Measurements from ENCODE around the gene DENND1A.

Gene DENND1A

DNA sequence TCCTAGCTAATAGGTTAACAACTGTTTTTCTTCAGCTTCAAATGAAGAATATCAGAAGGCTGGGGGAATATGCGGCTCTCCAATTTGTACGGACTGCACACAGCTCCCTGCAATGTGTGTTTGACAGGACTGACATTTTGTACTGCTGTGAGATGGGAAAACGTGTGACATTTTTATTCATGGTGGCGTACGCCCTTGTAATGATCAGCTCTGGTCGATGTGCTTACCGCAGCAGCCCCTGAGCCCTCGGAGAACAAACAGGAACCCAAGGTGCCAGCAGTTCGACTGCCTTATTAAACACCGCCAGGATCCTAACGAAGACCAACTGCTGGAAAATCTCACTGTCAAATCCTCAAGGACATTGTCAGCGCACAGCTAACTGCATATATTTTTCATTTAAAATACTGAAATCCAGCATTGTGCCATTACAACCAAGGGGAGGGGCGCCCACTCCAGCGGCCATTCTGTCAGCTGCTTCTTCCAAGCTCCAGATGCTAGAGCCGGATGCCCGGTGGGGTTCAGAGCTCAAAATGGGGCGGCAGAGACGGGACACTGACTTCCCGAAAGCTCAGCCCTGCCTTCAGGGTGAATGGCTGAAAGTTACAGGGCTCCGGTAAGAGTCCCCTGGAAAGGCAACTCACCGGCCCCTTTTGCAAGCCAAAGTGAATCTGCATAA, 507.2 kb downstream of the DENND1A start:
- in situ Hi-C loops (cut with HindIII; ENCODE audit: low sequenced_read_pairs) = no loop called here

- in situ Hi-C loops (cut with HindIII; ENCODE audit: low sequenced_read_pairs) = no loop called here
Observed at GRCh38 chr9:123421801-123422455, 508.0 kb downstream of the DENND1A start.

GRCh38 chr9:123421186-123421585, 508.7 kb downstream of the DENND1A start:
- in situ Hi-C loops (cut with HindIII; ENCODE audit: low sequenced_read_pairs) = no loop called here

DNA sequence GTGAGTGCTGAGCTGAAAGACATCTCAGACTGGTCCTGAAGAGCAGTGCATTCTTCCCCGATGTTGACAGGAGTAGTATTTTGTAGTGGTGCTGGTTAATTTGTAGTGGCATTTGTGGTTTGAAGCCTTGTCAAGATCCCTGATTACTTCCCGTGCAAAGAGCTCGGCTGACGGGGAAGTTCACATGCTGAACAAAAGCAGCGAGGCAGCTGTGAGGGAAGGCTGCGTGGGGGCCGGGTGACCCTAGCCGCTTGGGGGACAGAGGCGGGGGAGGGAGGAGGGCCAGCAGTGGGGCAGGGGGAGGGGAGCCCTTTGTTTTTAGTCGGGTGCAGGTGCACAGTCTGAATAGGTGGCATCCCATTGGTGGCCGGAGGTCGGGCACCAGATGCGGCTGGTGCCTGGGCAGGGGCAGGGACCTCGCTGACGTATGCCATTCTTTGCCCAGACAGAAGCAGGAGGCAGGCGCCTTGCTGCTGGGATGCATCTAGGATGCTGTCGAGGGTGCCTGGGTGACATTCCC, 509.3 kb downstream of the DENND1A start:
- in situ Hi-C loops (cut with HindIII; ENCODE audit: low sequenced_read_pairs) = no loop called here

- in situ Hi-C loops (cut with HindIII; ENCODE audit: low sequenced_read_pairs) = no loop called here
Observed at GRCh38 chr9:123419721-123420591, 510.0 kb downstream of the DENND1A start.

GRCh38 chr9:123419091-123419490, 510.8 kb downstream of the DENND1A start:
- in situ Hi-C loops (cut with HindIII; ENCODE audit: low sequenced_read_pairs) = no loop called here

GRCh38 chr9:123418506-123418905, 511.4 kb downstream of the DENND1A start:
- in situ Hi-C loops (cut with HindIII; ENCODE audit: low sequenced_read_pairs) = no loop called here

GRCh38 chr9:123418052-123418430, 511.9 kb downstream of the DENND1A start:
- in situ Hi-C loops (cut with HindIII; ENCODE audit: low sequenced_read_pairs) = no loop called here

- in situ Hi-C loops (cut with HindIII; ENCODE audit: low sequenced_read_pairs) = no loop called here
Observed at GRCh38 chr9:123417289-123418051, 512.5 kb downstream of the DENND1A start.

DNA sequence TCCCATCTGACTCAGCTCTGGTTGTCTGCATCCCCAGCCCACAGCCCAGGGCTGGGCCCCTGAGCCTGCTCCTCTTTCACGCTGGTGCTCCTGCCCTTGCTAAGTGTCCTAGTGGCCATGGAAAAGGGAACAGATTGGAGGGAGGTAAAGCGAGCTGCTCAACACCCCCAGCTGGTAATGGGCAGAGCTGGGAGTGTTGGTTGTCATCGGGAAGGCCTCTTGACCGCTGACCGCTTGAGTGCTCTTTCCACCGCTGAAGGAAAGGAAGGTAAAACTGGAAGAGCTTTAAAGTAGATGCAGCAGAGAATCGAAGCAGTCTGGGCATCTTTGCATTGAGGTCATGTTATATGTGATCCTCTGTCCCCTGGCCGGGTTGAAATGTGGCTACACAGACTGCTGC, 513.8 kb downstream of the DENND1A start:
- in situ Hi-C loops (cut with HindIII; ENCODE audit: low sequenced_read_pairs) = no loop called here

DNA sequence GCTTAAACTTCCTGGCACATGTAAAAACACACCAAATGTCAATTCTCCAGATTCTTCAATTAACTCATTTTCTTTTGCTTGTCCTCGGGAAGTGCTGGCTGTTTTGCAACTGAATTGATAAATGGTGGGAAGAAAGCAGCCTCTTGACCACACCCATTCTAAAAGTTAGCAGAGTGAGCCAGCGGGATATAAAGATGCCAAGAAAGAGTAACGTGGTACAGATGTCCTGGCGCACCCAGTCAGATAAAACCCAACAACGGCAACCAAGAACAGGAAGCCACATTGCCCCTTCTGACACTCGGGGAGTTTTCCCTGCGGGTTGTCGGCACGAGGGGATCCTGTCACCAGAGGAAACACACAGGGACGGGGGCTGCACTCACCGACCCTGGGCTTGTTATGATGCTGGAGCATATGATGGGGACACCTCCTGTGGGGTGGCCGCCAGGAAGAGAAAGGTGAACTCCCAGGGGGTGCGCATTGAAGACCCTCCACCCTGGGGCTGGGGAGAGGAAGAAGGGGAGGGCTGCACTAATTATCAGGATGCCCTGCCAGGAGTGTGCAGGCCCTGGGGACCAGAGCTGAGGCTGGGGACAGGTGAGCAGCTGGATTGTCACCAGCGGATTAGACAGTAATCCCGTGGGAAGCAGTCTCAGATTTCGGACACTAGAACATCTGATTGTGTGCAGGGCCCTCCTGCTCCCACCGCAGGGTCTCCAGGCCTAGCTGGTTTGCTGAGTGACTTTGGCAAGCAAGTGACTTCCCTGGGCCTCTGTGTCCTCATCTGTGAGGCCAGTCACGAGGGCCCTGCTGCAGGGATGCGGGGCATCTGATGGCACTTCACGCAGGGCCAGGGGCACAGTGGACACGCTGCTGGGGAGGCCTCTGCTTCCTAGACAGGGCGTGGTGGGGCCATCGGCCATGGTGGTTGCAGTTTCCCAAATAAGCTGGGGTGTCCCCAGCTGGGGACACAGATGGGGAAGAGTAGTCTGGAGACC, 514.7 kb downstream of the DENND1A start:
- in situ Hi-C loops (cut with HindIII; ENCODE audit: low sequenced_read_pairs) = no loop called here

DNA sequence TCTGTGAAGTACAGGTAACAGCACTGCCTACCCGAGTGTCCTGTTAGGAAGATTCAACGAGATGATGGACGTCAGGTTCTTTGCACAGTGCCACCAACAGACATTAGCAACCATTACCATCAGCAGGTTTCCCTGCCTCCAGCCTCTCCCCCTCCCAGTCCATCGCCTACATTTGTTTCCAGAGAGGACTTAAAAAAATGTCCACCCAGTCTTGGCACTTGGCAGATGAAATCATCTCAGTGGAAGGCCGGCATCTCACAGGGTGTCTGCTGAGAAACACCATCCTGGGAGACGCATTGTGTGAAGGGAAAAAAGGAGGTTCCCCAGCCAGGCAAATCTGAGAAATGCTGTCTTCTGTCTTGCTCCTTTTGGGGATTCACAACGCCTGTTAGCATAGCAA, 515.7 kb downstream of the DENND1A start:
- in situ Hi-C loops (cut with HindIII; ENCODE audit: low sequenced_read_pairs) = no loop called here

- in situ Hi-C loops (cut with HindIII; ENCODE audit: low sequenced_read_pairs) = no loop called here
Observed at GRCh38 chr9:123412171-123412820, 517.6 kb downstream of the DENND1A start.

- in situ Hi-C loops (cut with HindIII; ENCODE audit: low sequenced_read_pairs) = no loop called here
Observed at GRCh38 chr9:123411636-123412035, 518.3 kb downstream of the DENND1A start.

DNA sequence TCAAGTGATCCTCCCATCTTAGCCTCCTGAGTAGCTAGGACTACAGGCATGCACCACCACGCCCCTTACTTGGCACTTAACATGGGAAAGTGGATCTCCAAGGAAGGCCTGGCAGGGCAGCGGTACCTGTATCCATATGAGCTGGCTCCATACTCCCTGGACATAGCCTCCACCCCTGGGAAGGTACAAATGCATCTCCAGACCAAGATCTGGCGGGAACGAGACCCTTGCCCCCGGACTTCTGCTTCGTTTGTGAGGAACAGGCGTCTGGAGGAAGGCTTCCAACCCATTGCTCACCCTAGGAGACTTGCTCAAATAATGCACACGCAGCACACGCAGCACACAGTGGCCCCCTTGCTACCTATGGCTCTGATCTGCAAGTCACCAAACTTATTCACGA, 518.7 kb downstream of the DENND1A start:
- in situ Hi-C loops (cut with HindIII; ENCODE audit: low sequenced_read_pairs) = no loop called here

DNA sequence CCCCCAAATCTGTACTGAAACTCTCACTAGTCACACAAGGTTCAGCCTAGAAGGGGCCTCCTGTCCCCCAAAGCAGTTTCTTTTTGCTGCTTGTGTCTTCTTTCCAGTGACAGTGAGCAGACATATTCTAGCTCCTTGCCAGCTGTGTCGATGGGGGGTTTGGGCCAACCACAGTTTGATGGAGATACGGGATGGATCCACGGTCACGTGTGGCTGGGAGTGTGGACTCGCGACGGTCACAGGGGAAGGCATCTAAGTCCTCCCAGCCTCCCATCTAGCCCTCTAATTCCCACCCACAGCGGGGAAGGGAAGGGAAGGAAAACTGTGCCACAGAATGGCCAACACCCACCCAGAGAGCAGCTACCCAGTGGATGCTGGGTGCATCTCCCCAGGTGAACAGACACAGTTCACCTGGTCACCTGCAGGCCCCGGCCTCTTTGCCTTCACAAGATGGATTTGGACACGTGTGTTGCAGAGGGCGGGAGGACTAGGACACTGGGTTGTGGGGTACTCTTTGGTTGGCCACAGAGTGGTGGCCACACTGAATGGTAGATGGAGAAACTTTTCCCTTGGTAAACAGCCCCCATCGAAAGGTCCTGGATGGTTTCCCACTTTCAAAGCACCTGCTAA, 519.5 kb downstream of the DENND1A start:
- in situ Hi-C loops (cut with HindIII; ENCODE audit: low sequenced_read_pairs) = no loop called here

DNA sequence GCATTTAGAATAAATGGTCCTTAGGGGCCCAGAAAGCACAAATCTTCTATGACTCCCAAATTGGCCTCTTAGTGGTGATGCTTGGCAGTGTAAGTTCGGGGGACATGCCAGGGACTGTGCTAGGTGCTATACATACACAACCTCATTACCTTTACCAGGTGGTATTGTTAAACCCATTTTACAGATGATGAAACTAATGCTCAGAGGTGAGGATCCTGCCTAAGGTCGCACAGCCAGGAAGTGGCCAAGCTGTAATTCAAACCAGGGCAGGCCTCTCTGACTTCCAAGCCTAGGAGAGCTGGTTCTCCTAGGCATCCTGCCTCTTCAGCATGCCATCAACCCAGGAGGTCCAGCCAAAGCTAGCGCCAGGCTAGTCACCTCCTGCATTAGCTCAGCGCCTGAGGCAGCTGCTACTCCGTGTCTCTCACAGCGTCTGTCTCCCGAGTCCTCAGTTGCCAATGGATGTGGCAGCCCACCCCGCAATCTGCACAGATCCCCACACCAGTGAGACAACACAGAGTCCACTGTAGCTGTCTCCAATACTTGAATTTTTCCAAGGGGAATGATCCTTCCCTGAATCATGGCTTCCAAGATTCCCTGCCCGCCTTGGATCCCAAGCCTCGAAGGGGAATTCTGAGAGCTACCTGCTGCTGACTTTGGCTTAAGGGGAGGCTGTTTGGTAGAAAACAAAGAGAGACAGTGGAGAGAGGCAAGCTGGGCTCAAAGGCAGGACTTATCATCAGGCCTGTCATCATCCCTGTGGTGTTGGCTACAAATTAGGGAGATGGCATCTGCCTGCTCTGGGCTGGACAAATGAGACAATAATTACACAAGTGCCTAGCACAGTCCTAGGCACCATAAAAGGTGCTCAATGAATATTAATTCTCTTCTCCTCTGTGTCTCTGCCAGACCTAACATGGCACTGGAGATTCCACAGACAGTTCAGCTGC, 521.3 kb downstream of the DENND1A start:
- in situ Hi-C loops (cut with HindIII; ENCODE audit: low sequenced_read_pairs) = no loop called here

Data from endothelial cell of hepatic sinusoid (primary cell).